NCI-H2107 (cell line): ENCODE results near the gene ASAP3.

Experiments
- DNase-seq: peaks from one replicate; lab custom pipeline; 2025; lab: John Stamatoyannopoulos, UW

Gene ASAP3

DNA sequence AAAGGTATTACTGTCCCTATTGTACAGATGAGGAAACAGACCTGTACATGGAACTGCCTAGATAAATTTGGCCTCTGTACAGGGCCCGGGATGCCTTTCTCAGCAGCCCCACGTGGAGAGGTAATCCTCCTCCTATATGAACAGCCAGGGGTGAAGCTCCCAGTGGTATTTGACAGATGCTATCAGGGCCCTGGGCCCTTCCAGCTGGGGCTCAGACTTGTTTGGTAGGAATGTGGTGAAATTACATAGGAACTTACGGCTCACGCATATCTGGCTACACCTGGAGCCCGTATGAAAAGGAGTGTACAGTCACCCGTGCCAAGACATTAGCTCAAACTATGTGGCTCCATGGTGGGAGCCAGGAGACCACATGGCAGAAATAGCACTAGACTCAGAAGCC is 34.7 kb downstream of the ASAP3 start:
- no peak for DNase-seq

DNA sequence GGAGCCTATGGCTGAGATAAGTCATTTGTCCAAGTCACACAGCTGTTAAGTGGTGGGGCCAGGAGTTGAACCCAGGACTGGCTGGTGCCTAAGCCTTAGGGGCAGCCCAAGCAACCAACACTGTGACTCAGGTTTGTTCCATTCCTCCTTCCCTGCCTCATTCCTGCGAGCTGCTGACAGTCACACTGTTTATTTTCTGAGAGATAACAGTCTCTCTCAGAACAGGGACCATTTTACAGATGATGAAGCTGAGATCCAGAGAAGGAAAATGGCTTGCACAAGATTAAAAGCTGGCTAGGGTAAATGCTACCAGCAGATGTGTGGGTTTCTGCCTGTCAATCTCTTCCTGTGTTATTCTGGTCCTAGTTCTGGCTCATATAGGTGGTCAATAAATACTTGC is 35.1 kb downstream of the ASAP3 start:
- no peak for DNase-seq

DNA sequence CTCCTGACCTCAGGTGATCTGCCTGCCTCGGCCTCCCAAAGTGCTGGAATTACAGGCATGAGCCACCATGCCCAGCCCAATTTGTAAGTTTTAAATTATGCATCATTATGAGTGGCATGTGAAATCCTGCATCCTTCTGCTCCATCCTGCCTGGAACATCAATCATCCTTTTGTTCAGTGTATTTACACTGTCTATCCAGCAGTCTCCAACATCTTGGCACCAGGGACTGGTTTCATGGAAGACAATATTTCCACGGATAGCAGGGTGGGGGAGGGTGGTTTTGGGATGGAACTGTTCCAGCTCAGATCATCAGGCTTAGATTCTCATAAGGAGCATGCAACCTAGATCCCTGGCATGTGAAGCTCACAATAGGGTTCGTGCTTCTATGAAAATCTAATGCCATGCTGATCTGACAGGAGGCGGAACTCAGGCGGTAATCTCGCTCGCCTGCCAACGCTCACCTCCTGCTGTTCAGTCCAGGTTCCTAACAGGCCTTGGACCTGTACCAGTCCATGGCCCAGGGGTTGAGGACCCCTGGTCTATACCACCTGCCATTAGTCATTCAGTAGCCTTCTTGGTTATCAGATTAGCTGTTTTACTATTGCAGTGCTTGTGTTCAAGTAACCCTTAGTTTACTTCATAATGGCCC is 37.2 kb downstream of the ASAP3 start:
- DNase-seq, result no peak

DNA sequence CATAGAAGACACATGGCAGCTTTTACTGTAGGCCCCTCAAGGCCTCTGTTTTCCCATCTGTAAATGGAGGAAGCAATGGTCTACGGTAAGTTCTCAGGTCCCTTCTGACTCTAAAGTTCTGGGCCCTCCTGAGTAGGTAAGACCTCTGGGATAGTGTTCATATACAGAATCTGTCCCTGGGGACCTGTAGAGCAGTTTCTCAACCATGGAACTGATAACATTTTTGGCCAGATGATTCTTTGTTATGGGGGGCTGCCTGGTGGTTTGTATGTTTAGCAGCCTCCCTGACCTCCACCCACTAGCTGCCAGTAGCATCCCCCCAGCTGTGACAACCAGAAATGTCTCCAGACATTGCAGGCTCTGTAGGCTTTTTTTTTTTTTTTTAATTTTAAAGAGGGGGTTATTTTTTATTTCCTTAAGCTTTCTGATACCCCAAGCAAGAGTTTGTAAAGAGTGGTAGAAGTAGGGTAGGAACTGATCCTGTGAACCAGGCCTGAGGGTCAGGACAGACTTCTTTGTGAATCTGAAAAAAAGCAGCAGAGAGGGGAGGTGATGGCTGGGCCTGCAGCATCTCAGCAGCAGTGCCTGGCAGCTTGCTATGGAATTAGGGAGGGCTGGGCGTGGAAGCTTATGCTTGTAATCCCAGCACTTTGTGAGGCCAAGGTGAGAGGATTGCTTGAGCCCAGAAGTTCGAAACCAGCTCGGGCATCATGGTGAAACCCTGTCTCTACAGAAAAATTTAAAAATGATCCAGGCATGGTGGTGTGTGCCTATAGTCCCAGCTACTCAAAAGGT is 39.2 kb downstream of the ASAP3 start:
- DNase-seq, result no peak

DNA sequence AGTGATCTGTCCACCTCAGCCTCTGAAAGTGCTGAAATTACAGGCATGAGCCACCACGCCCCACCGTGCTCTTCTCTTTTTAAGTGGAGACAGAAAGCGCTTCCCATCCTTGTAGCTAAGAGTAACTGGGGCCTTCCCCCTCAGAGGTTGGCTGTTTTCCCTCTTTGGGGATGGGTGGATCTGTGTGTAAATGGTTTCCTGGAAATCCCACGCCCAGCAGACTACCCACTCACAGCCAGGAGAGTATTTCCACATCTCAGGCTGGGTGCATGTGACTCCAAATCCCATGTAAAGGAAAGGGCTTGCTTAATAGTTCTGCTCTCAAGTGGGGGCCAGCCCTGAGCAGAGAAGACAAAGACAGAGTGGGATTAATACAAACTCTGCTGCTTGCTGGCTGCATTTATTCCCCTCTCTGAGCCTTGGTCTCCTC is 39.9 kb downstream of the ASAP3 start:
- DNase-seq, result no peak

DNA sequence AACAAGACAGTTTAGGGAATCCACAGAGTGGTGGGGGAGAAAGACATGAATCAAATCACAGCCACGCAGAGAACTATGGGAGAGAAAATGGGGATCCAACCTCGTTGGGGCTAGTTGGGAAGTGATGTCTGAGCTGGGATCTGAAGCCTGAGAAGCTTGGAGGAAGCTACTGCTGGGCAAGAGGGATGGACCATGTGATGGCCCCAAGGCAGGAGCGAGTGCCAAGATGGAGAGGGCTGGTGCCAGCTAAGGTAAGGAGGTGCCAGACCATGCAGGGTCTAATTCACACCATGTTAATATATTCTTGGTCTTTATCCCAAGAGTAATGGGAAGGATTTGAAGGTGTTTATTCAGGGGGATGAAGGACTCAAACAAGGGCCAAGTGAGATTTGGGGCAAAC is 41.2 kb downstream of the ASAP3 start:
- no peak for DNase-seq

DNA sequence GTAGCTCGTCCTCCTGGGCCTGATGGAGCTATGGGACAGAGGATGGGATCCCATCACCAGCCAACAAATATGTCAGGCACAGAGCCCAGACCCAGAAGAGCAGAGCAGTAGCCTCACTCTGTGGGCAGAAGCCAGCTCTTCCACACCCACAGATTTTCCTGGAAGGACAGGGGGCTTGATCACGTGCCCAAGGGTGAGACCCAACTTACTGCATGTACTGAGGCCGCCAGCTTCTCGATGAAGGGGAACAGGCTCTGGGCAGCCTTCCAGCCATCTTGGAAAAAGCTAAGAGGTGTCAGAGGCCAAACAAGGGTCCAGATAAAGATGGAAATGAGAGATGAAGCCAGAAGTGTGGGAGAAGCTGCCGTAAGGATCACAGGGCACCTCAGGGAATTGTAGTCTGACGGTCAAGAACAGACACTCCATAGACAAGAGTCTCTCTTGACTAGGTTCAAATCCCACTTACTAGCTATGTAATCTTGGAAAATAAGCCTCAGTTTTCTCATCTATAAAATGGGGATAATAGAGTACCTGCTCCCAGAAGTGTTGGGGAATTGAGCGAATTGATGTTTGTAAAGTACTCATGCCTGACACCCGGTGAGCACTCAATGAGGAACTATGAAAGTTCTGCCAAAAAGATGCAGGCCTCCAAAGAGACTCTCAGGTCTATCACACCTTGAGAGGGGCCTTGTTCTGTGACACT is 42.4 kb downstream of the ASAP3 start:
- DNase-seq, result no peak

DNA sequence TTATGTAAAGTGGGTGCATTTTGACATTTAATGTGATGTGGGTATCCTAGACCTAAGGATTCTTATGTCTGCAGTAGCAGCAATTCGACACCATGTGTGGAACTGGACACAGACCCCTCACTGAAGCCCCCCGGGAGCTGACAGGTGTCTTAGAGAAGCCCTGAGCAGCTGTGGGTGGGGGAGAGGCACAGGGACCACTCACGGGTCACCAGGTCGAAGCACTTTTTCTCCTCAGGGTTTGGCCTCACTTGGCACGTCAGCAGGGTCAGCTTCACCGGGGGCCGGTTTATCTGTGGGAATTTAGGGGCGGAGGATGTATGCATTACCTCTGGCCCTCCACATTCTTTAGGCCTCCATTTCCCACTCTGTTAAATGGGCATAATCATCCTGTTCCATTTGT is 45.4 kb downstream of the ASAP3 start:
- no peak for DNase-seq

DNA sequence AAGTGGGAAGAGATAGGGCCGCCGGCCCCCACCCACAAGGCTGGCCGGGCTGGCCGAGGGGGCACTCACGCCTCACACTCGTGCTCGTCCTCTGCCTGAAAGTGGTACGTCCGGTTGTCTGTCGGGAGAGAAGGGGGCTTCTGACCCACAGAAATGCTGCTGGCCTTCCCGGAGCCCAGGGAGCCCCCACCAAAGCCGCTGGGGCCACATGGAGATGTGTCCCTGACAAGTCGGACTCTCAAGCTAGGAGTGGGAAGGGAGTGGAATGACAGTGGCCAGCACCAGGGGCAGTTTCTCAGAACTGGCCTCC is 46.7 kb downstream of the ASAP3 start:
- no peak for DNase-seq

DNA sequence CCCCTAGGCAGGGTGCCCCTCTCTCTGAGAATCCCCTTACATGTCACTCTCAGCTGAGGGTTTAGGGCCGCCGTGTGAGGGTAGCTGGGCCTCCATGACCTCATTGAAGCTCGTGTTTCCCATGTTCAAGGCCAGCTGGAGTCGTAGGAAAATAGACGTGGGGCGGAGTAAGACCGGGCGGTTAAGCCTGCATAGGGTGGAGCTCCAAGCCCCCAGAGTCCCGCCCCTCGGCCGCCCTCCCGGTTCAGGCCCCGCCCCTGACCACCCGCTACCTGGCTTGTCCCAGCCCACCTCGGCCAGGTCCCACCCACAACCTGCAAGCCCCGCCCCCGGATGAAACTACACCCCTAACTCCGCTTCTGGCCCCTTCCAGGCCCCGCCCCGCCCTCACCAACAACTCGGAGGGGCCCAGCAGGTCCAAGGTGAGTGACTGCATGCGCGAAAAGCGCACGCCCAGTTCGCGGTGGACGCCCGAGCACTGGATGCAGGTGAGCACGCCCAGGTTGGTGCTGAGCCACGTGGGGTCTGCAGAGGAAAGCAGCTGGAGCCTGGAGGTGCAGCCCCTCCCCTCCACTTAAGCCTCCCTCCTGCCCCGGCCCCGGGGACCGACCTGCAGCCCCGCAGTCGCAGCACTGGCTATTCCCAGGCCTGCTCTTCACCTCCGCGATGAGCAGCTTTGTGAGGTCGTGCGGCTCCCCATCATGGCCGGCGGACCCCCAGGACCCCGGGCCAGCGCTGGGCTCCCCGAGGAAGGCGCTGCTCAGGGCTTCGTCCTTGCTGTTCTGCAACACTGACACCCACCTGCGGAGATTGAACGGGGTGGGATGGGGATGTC is 47.2 kb downstream of the ASAP3 start:
- no peak for DNase-seq

DNA sequence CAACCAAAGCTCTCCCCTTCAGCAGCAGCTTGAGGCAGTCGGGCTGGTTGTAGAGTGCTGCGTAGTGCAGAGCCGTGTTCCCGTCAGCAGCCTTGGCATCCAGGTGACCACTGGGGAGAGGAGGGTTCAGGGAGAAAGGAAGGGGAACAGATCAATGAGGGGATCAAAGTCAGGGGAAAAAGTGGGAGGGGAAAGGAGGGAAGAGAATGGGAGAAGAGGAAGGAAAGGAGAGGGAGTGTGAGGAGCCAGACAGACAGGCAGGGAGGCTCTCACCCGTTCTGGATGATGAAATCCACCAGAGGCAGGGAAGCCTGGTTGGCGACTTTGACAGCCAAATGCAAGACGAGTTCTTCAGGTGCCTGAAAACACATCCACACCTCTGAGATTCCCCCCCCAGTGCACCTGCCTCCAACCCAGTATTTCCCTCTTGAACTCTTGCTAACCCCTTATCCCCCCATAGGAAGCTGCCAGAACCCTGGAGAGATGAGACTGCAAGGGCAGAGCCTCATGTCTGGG is 49.7 kb downstream of the ASAP3 start:
- no peak for DNase-seq

DNA sequence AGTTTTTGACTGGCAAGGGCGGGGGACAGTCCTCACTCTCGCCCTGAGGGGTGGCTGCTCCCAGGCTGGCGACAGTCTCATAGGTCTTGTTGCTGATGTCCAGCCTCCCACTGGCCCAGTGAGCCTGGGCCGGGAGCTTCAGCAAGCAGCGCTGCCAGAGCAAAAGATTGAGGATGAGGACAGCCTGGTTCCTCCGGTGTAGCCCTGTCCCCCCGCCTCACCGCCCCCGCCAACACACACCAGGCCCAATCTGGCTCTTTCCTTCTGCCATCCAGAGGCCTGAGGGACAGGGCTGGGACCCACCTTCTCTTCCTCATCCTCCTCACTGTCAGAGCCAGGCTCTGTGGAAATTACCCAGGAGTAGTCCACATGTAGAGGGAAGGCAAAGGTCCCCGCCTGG is 50.9 kb downstream of the ASAP3 start:
- no peak for DNase-seq

DNA sequence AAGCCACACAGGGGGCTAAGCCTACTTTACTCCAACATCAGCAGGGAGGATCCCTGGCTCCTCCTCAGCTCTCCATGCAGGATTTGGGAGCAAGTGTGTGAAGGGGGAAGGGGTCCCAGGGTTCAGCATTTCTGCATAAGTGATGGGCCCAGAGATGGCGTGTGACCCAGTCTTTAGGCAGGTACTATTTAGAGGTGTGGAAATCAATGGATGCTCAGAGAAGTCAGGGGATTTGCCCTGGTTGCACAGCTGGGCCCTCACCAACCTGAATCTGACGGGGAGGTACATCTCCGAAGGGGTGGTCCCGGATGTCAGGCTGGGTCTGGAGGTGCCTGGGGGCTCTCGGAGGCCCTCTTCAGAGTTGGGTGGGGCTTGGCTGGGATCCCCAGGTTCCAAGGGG is 52.5 kb downstream of the ASAP3 start:
- no peak for DNase-seq

DNA sequence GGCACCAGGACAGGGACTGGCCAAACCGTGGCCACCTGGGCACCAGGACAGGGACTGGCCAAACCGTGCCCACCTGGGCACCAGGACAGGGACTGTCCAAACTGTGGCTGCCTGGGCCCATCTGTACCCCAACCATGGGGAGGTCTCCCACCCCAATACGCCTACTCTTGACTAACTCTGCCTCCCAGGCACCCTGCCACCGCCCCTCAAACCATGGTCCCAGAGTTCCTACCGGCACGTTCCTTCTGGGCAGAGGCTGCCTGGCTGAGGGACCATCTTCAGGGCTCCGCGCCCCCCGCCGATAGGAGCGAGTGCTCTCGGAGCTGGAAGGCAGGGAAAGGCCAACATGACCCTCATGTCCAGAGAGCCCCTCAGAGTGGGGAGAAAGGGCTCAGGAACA is 53.2 kb downstream of the ASAP3 start:
- DNase-seq, result no peak

DNA sequence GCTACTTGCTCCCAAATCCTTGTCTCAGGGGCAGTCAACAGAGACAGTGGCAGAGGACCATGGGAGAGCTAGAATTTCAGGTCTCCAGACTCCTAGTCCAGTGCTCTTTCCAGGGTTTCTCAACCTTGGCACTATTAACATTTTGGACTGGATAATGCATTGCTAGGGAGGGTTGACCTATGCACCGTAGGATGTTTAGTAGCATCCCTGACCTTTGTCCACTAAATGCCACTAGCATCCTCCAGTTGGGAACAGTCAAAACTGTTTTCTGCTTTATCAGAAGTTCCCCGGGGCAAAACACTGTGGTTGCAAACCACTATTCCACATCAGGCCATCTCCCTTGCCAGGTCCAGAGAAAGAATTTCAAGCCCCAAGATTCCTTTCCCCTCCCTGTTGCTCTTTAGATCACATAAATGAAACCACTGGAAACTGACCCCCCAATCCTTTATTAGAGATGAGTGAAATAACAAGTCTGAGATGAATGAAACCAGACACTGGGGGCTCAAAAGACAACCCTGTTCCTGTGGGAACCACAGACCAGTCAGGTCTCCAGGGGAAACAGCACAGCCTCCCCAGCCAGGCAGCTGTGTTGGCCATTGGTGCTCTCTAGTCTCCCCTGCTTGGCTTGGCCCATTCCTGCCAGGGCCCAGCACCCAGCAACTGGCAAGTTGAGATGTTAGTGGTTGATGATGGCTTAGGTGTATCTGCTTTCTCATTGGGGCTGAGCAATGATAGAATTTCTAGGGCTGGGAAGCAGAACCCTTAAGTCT is 55.7 kb downstream of the ASAP3 start:
- no peak for DNase-seq

DNA sequence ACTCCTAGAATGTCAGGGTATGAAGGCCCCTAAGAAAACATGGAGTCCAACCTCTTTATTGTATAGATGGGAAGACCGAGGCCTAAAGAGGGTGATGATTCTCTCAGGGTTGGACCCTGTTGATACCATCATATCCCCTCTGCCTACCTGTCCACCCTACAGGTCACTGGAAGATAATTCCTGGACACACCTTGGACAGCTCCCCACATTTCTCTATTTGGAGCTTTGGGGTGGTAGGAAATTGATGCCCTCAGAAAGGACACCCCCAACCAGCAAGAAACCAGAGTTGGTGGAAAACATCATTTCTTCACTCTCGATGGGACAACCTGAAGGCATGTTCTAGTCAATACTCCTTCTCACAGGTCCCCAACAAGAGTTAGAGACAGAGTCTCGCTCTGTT is 56.4 kb downstream of the ASAP3 start:
- no peak for DNase-seq

DNA sequence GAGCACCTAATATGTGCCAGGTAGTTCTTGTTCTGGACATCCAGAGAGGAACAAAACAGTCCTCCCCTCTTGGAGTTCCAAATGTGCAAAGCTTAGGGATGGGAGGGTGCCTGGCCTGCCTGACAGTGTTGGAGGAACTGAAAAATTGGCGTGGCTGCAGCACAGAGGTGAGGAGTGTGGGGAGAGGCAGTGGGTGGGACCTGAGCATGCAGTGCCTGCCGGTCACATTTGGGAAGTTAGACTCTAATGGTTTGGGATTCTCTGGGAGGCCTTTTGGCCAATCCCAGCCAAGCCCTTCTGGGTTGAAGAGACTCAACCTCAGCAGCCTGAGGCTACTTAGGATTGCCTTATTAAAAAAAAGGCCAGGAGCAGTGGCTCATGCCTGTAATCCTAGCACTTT is 57.2 kb downstream of the ASAP3 start:
- no peak for DNase-seq

DNA sequence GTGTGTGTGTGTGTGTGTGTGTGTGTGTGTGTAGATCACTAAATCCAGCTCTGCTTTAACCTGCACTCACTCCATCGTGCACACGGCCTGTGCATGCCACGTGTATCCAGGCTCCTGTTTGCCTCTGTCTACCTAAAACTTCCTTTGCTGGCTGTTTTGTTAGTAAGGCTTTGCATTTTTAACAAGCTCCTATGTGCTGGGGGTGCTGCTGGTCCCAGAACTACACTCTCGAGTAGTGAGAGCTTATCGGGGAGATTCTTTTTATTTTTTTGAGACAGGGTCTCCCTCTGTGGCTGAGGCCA is 58.8 kb downstream of the ASAP3 start:
- DNase-seq, result no peak

DNA sequence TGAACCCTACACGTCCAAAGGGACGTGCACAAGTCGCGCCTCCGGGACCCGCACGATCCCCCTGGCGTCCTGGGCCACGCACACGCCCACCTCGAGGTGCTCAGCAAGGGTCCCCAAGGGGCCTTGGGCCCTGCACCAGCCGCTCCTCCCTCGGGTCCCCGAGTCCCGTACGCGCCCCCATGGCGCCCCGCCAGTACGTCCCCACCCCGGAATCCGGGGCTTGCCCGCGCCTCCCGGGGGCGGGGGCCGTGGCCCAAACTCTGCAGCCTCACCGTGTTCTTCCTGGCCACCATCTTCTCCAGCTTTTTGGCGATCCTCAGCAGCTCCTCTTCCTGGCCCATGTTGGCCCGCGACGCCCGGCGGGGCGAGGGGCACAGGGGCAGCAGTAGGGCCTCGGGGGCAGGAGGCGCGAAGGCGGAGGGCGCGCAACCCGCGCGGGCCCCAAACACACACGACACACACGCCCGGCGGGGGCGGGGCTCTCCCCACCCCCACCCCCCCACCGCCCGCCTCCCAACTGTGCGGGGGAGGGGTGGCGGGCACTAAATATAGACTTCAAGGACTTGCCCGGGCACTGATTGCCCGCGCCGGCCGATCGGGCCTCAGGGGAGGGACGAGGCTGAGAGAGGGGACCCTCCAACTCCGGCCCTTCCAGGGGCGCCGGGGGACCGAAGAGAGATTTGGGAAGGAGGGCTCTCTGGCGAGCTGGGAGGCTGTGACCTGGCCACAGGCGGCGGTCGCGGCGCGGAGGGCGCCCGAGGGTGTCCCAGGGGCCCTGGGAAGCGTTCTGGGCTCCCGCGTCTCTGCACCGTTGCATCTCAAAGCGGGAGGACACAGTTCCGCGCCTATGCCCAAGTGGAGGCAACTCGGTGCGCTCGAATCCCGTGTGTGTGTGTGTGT is 59.4 kb downstream of the ASAP3 start, which contains the start of gene TCEA3:
TCEA3 (minus strand) TSS at position 456 of the 900 bp plus-strand sequence; CDS start at position 341, 115 bp downstream.
- no peak for DNase-seq
